Stromal cell of bone marrow (primary cell): Measurements from ENCODE around the gene ACSS2.

ENCODE experiments used
- DNase-seq: peaks from one replicate; pipeline ENCODE4 v3.0.0-alpha.2; 2012; ENCODE audit warnings: low read depth

ACSS2 gene

GRCh38 chr20:34876406-34877282, at the start of gene ACSS2:
TSS of gene ACSS2 (plus strand) at chr20:34876612. CDS start at chr20:34876646, 34 bp downstream.
- DNase-seq, result no peak

GRCh38 chr20:34829191-34829590, 47.2 kb upstream of the ACSS2 start:
- no peak for DNase-seq

GRCh38 chr20:34831936-34832335, 44.5 kb upstream of the ACSS2 start:
- no peak for DNase-seq

- DNase-seq, result no peak
These were observed 41.9 kb upstream of the ACSS2 start for GRCh38 chr20:34834459-34834893.

GRCh38 chr20:34842143-34842542, 34.3 kb upstream of the ACSS2 start:
- no peak for DNase-seq

GRCh38 chr20:34843421-34843820, 33.0 kb upstream of the ACSS2 start:
- DNase-seq, result no peak

GRCh38 chr20:34848597-34848996, 27.8 kb upstream of the ACSS2 start:
- no peak for DNase-seq

- DNase-seq, result no peak
These were observed 26.6 kb upstream of the ACSS2 start for GRCh38 chr20:34849778-34850177.

DNA sequence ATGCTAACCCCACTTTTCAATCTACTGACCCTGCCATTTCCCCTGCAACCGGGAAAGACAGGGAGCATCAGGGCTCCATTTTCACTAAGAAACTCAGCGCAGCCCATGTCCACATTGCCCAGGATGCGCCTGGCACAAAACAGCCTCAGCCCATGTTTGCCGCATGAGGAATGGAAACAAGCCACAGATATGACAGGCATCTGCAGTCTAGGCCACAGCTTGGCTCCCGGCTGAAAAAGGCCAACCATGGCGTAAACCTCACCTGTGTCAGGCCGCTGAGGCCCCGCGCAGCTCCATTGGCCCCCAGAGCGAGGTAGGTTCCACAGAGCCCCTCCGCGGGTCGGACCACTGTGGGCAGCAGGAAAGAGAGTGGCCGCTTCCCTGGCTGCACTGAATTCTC, 25.4 kb upstream of the ACSS2 start:
- DNase-seq, result no peak

GRCh38 chr20:34852298-34852697, 24.1 kb upstream of the ACSS2 start:
- DNase-seq, result no peak

GRCh38 chr20:34859367-34859766, 17.0 kb upstream of the ACSS2 start:
- no peak for DNase-seq

- no peak for DNase-seq
These were observed 16.4 kb upstream of the ACSS2 start for GRCh38 chr20:34859826-34860545.

- no peak for DNase-seq
These were observed 14.9 kb upstream of the ACSS2 start for GRCh38 chr20:34861386-34862084.

GRCh38 chr20:34862724-34863123, 13.7 kb upstream of the ACSS2 start:
- no peak for DNase-seq

DNA sequence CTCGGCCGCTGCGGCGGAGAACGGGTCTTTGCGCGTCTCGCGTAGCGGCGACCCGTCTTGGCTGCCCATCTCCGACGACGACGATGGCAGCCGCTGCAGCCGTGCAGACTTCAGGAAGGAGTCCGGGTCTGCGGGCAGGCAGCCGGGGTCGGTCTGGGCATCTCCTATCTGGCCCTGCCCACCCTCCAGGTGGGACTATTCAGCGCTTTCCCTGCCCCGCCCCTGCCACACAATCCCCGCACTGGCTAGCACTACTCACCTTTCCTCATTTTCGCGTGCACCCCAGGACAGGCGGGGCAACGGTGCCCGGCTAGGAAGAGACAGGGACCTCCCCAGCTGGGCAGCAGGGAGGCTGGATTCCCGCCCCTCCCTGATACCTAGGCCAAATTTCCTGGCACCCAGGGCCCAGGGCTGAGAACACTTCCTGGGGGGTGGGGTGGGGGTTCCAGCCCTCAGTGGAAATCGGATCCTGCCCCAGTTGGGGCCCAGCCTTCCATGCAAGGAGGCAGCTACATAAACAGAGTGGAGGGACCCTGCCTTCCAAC, 12.9 kb upstream of the ACSS2 start:
- DNase-seq, result no peak

DNA sequence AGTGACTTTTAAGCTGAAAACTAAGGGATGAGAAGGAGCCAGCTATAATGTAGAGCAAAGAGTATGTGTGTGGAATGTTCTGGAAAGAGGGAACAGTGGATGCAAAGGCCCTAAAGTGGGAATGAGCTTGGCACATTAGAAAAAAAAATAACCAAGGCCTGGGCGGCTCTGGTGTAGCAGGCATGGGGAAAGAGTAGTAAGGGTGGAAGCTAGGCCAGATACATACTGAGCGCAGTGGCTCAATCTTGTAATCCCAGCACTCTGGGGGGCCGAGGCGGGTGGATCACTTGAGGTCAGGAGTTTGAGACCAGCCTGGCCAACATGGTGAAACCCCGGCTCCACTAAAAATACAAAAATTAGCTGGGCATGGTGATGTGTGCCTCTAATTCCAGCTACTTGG, 12.2 kb upstream of the ACSS2 start:
- DNase-seq, result no peak

- no peak for DNase-seq
These were observed 5.0 kb upstream of the ACSS2 start for GRCh38 chr20:34871320-34871926.

DNA sequence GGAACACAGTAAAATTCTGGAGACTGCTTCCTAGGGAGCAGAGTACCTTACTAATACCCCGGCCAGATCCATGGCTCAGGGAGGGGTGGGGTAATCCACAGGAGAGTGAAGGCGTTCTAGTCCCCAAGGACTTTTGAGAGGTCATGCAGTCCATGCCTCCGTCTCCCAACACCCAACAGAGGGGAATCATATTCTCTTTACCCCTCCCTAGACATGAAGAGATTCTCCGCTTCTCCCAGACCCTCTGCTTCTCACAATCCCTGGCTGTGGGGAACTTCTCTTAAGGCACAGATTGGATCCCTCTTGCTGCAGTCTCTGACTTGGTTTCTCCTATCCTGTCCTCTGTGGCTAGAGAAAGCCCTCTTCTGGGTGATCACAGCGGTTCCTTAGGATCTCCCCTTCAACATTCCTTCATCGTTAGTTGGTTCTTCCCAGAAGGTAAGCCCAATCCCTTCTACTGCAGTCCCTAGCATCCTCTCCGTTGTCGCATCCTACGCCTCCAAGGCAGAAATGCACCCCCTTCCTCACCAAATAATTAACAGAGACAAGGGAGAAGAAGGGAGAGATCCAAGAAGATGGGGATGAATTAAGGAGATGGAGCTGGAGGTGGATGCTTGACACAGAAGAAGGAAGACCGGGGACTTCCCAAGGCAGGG, 4.3 kb upstream of the ACSS2 start:
- no peak for DNase-seq

GRCh38 chr20:34872622-34873224, 3.7 kb upstream of the ACSS2 start, which contains the start of gene GGT7:
TSS of gene GGT7 (minus strand) at chr20:34872856. CDS start at chr20:34872815, 41 bp downstream.
- peak; percentile 35 for DNase-seq

- DNase-seq, result no peak
These were observed 2.8 kb upstream of the ACSS2 start for GRCh38 chr20:34873583-34874093.
